HS-5 (cell line): ENCODE results near the gene GDI1.

Experiments
- DNase-seq: peaks from one replicate; pipeline ENCODE4 v3.0.0-alpha.2; 2012; ENCODE audit warnings: low read depth

GDI1 gene

GRCh38 chrX:154437971-154438893 lies 1.3 kb downstream of the GDI1 start:
- no peak for DNase-seq

- DNase-seq, result no peak
Measured at GRCh38 chrX:154439841-154440240, 2.9 kb downstream of the GDI1 start.

- DNase-seq, result no peak
Measured at GRCh38 chrX:154440623-154441357, 3.8 kb downstream of the GDI1 start.

DNA sequence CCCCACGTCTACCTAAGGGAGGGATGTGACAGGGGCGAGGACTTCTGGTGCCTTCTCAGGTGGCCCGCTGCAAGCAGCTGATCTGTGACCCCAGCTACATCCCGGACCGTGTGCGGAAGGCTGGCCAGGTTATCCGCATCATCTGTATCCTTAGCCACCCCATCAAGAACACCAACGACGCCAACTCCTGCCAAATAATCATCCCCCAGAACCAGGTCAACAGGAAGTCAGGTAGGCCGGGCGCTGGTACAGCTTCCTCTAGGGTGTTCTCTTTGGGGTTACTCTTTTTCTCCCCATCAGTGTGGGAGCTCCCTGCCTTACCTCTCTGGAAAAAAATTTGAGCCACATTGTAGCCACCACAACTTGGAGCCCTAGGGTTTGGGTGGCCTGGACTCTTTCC lies 4.6 kb downstream of the GDI1 start:
- DNase-seq, result no peak

GRCh38 chrX:154441984-154442707 lies 5.2 kb downstream of the GDI1 start:
- no peak for DNase-seq

- DNase-seq, result no peak
Measured at GRCh38 chrX:154443479-154443910, 6.5 kb downstream of the GDI1 start.

- no peak for DNase-seq
Measured at GRCh38 chrX:154443992-154444754, 7.2 kb downstream of the GDI1 start, which contains the start of gene FAM50A. TSS of gene FAM50A (plus strand) at chrX:154444141. CDS start at chrX:154444236, 95 bp downstream.

DNA sequence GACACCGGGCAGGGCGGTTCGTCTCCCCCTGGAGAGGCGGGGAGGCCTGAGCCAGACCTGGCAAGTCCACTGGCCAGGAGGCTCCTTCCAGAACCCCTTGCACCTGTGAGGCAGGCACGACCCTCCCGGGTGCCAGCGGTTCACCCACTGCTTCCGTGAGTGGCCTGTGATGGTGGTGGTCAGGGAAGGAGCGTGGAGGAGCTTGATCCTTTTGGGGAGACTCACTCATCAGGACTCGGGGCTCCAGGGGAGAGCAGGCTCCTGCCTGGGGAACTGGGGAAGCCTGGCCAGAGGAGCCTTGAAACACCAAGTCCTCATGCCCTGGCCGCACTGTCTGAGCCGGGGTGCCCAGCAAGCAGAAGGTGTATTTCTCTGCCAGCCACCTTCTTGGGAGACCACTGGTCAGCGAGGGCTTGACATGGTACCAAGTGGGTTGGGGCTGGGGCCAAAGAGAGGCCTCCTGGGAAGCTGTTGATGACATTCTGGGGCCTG lies 7.8 kb downstream of the GDI1 start:
- DNase-seq, result no peak

GRCh38 chrX:154445776-154446175 lies 8.8 kb downstream of the GDI1 start:
- DNase-seq, result no peak

- DNase-seq, result no peak
Measured at GRCh38 chrX:154446430-154446829, 9.5 kb downstream of the GDI1 start.

DNA sequence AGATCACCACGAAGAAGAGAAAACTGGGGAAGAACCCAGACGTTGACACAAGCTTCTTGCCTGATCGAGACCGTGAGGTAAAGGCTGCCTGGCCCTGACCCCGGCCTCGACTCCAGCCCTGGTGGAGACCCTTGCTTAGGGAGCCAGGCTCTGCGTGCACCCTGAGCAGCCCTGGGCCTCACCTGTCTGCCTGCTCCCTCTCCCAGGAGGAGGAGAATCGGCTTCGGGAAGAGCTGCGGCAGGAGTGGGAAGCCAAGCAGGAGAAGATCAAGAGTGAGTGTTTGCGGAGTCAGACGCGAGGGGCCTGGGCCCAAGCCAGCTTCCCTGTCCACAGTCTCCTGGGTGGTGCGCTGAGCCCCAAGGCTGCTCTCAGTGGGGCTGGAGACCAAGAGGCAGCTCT lies 11.5 kb downstream of the GDI1 start:
- no peak for DNase-seq

GRCh38 chrX:154449618-154450017 lies 12.7 kb downstream of the GDI1 start:
- DNase-seq, result no peak

DNA sequence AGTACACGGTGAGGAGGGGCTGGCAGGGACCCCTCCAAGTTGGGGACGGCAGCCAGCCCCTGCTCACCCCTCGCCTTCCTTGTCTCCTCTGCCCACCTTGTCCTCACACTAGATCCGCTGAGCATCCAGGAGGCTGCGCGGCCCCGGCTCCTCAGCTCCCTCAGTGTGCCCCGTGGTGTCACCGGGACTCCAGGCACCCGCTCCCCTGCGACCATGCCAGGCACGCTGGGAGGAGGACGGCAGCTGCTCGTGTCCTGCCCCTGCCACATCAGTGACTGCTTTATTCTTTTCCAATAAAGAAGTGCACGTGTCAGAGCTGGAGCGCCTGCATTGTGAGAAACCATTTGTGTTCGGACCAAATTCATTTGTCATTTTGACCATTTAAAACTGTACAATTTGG lies 13.4 kb downstream of the GDI1 start:
- no peak for DNase-seq

- DNase-seq, result no peak
Measured at GRCh38 chrX:154452823-154453222, 15.9 kb downstream of the GDI1 start.

DNA sequence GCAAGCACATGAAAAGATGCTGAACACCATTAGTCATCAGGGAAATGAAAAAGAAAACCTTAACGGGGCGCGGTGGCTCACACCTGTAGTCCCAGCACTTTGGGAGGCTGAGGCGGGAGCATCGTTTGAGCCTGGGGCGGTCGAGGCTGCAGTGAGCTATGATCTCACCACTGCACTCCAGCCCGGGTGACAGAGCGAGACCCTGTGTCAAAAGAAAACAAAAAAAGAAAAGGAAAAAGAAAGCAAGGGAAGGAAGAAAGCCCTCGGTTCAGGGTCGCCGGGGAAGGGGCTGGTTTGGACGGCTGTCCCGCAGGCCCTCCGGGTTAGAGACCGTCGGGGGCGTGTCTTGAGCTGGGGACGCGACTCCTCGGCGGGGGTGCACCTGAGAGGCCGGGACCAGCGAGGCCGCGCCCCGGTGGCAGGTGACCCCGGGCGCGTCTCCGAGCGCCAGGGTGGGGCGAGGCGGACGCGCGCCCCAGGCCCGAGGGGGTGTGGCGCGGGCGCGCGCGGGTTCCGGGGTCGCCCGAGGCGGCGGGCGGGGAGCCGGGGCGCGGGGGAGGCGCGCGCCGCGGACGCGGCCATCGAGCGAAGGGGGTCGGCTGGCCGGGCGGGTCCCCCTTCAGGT lies 20.6 kb downstream of the GDI1 start:
- no peak for DNase-seq

DNA sequence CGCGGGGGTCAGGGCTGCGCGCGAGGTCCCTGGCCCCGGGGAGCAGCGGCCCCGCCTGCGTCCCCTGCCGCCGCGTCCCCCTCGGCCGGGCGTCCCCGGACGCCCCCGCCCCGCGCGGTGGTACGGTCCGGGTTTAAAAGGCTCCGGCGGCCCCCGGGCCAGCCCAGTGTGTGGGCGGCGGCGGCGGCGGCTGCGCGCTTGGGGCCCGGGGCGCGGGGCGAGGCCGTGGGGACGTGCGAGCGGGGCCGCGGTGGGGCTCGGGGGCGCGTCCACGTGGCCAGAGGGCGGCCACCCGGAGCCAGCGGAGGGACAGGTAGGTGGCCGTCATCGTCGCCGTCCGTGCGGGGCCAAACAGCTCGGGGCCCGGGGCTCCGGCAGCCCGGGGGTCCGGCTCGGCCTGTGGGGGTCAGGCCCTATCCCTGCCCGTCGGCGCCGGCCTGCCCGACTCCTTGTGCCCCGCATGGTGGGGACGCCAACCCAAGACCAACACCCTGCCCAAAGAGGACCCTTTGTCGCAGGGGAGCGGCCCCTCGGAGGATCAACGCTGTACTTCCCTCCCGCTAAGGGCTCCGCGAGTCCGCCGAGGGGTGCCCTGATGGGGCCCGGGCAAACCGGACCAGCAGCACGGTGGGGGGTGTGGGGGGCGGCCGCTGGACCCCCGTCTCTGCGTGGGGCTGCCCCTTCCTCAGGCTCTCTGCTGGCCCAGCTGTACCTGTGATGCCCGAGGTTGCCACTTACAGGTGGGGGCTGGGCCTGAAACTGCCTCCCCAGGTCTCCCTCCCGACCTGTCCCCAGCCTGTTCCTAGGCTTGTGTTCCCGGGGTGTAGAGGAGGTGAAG lies 21.4 kb downstream of the GDI1 start, which contains the start of gene PLXNA3:
TSS of gene PLXNA3 (plus strand) at position 166 of the 838 bp plus-strand sequence. CDS start 1,903 bp downstream, outside the sequence.
- DNase-seq, result no peak

GRCh38 chrX:154458954-154459778 lies 22.2 kb downstream of the GDI1 start:
- DNase-seq, result no peak

- DNase-seq, result no peak
Measured at GRCh38 chrX:154459832-154460231, 22.9 kb downstream of the GDI1 start.

GRCh38 chrX:154460326-154460725 lies 23.4 kb downstream of the GDI1 start:
- DNase-seq, result no peak
